ENCODE measurements around the gene KCNIP1.

- TF ChIP-seq CTCF (IDR thresholded peaks at IDR 0.05) (peak; percentile 22 to 87 (median 74)), POLR2A (IDR thresholded peaks at IDR 0.05) (no peak)
Observed at GRCh38 chr5:170603578-170604565, 100.1 kb downstream of the KCNIP1 start.

All from esophagus squamous epithelium (tissue), 4 donors.